DOHH2 (cell line): ENCODE measurements around the gene TNFAIP2.

ENCODE experiments used
- H3F3A ChIP-seq: fragments of 200-600 bp; sonication (generic), shearing (Covaris generic); 2 replicates; pipeline ENCODE4 v1.6.0; 2016; ENCODE audit warnings: antibody characterized with exemption, mild to moderate bottlenecking; ENCODE audit not compliant: control insufficient read depth, insufficient read depth
- H3K27ac ChIP-seq: fragments of 200-600 bp; sonication (generic); 2 replicates; pipeline ENCODE4 v1.5.1; 2014; ENCODE audit warnings: low read depth, mild to moderate bottlenecking, low read length, moderate library complexity
- H3K27me3 ChIP-seq: fragments of 200-600 bp; sonication (generic); 2 replicates; pipeline ENCODE4 v1.6.1; 2014; ENCODE audit warnings: mild to moderate bottlenecking, low read length, mixed read lengths; ENCODE audit not compliant: control insufficient read depth
- H3K36me3 ChIP-seq: fragments of 200-600 bp; sonication (generic); 2 replicates; pipeline ENCODE4 v1.6.1; 2014; ENCODE audit warnings: mild to moderate bottlenecking, low read length, moderate library complexity, mixed read lengths; ENCODE audit not compliant: control insufficient read depth
- H3K4me1 ChIP-seq: fragments of 200-600 bp; sonication (generic); 2 replicates; pipeline ENCODE4 v1.6.1; 2014; ENCODE audit warnings: mild to moderate bottlenecking, low read length, mixed read lengths; ENCODE audit not compliant: control insufficient read depth
- H3K4me2 ChIP-seq: fragments of 200-600 bp; sonication (generic); 2 replicates; pipeline ENCODE4 v1.6.0; 2014; ENCODE audit warnings: mild to moderate bottlenecking, low read length, moderate library complexity
- H3K4me3 ChIP-seq: fragments of 200-600 bp; sonication (generic); 2 replicates; pipeline ENCODE4 v1.5.1; 2014; ENCODE audit warnings: mild to moderate bottlenecking, low read length, mixed read lengths
- H3K79me2 ChIP-seq: fragments of 200-600 bp; sonication (generic); 2 replicates; pipeline ENCODE4 v1.6.1; 2014; ENCODE audit warnings: mild to moderate bottlenecking, low read length, mixed read lengths; ENCODE audit not compliant: control insufficient read depth
- H3K9me2 ChIP-seq: fragments of 200-600 bp; sonication (generic); replicated peaks from 2 replicates; pipeline ENCODE4 v1.6.1; 2014; ENCODE audit warnings: mild to moderate bottlenecking, low read length, mixed read lengths; ENCODE audit not compliant: control insufficient read depth
- H3K9me3 ChIP-seq: fragments of 200-600 bp; sonication (generic); 2 replicates; pipeline ENCODE4 v1.6.1; 2014; ENCODE audit warnings: antibody characterized with exemption, low read length, mixed read lengths; ENCODE audit not compliant: control insufficient read depth, insufficient read depth
- H4K20me1 ChIP-seq: fragments of 200-600 bp; sonication (generic); 2 replicates; pipeline ENCODE4 v1.6.0; 2014; ENCODE audit warnings: low read depth, mild to moderate bottlenecking, antibody characterized with exemption, low read length, moderate library complexity; ENCODE audit not compliant: control insufficient read depth, insufficient read depth
- EZH2phosphoT487 ChIP-seq: fragments of 200-600 bp; sonication (generic); IDR thresholded peaks from 2 replicates; pipeline ENCODE4 v1.6.1; 2017; ENCODE audit warnings: borderline replicate concordance, mild to moderate bottlenecking, antibody characterized with exemption, low read length, moderate library complexity, mixed read lengths
- TF ChIP-seq, protein P1 (sequence below): fragments of 200-600 bp; sonication (generic); IDR thresholded peaks from one replicate; pipeline ENCODE4 v1.5.1; 2014; ENCODE audit warnings: antibody characterized with exemption, mild to moderate bottlenecking, low read depth, low read length; ENCODE audit not compliant: poor library complexity, severe bottlenecking

The TNFAIP2 gene

DNA sequence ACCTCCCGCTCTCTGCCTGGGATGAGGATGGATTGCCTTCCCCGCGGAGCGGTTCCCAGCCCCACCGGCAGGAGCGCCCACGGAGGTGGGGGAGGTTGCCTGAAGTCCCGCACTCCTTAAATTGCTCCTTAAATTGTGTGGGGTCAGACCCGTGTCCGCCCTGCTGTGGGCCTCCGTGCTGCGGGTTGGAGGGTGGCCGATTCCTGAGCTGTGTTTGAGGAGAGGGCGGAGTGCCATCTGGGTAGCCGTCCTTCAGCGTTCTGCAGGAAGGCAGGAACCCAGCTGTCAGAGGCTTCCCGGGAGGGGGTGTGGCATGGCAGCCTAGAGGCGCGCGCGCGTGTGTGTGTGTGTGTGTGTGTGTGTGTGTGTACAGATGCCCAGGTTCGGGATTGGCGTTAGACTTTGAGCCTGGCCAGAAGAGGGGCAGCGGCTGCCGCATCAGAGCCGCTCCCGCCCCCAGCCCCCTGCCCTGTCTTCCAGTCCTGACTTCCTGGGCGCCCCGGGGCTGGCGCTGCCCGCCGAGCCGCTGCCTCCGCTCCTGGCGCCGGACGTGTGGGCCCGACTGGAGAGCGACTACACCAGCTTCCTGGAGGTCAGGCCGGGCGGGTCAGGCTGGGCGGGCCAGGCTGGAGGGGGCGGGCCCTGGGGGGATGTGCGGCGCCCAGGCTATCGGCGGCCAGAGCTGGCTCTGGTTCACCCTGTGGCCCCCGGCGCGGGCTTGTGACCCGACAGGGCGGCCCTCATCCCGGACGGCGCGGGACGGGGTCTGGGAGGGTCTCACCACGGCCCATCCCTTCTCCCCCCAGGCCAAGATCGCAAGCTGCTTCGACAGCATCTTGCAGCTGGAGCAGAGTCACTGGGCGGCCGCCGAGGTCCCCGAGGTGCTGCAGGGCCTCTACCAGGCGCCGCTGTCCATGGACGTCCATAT is 19.5 kb upstream of the TNFAIP2 start:
- H4K20me1 ChIP-seq, result no peaks in the 10 kb centered on the region
- H3F3A ChIP-seq, result no peaks in the 10 kb centered on the region
- H3K4me3 ChIP-seq, result no peak overlapping the region
- H3K27me3 ChIP-seq, result peaks cover 10% of the 10 kb centered on the region
- TF ChIP-seq, protein P1, sequence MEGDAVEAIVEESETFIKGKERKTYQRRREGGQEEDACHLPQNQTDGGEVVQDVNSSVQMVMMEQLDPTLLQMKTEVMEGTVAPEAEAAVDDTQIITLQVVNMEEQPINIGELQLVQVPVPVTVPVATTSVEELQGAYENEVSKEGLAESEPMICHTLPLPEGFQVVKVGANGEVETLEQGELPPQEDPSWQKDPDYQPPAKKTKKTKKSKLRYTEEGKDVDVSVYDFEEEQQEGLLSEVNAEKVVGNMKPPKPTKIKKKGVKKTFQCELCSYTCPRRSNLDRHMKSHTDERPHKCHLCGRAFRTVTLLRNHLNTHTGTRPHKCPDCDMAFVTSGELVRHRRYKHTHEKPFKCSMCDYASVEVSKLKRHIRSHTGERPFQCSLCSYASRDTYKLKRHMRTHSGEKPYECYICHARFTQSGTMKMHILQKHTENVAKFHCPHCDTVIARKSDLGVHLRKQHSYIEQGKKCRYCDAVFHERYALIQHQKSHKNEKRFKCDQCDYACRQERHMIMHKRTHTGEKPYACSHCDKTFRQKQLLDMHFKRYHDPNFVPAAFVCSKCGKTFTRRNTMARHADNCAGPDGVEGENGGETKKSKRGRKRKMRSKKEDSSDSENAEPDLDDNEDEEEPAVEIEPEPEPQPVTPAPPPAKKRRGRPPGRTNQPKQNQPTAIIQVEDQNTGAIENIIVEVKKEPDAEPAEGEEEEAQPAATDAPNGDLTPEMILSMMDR, result no peak
- no peak for TF ChIP-seq EZH2phosphoT487
- no peaks in the 10 kb centered on the region for H3K9me3 ChIP-seq
- no peaks in the 10 kb centered on the region for H3K79me2 ChIP-seq
- no peak overlapping the region for H3K4me2 ChIP-seq
- no peaks in the 10 kb centered on the region for H3K36me3 ChIP-seq
- no peaks in the 10 kb centered on the region for H3K9me2 ChIP-seq
- no peak overlapping the region for H3K27ac ChIP-seq
- H3K4me1 ChIP-seq, result peaks cover 58% of the 10 kb centered on the region

DNA sequence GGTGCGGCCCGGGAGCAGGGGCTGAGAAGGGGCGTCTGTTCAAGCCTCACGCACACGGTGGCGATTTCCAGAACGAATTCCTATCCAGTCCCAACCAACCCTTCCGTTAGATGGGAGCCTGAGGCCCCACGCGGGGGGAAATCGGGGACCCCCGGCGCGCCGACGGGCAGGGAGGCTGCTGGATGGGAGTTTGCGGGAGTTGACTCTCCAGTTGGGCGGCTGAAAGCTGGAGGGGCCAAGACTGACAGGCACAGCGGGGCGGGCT is 18.9 kb upstream of the TNFAIP2 start:
- no peaks in the 10 kb centered on the region for H3K36me3 ChIP-seq
- no peaks in the 10 kb centered on the region for H3K9me2 ChIP-seq
- peaks cover 10% of the 10 kb centered on the region for H3K27me3 ChIP-seq
- no peak overlapping the region for H3K27ac ChIP-seq
- H3K4me1 ChIP-seq, result peaks cover 60% of the 10 kb centered on the region
- H3K9me3 ChIP-seq, result no peaks in the 10 kb centered on the region
- no peak overlapping the region for H3K4me3 ChIP-seq
- H3F3A ChIP-seq, result no peaks in the 10 kb centered on the region
- no peaks in the 10 kb centered on the region for H3K79me2 ChIP-seq
- no peaks in the 10 kb centered on the region for H4K20me1 ChIP-seq
- TF ChIP-seq, protein P1, result no peak
- TF ChIP-seq EZH2phosphoT487, result no peak
- H3K4me2 ChIP-seq, result no peak overlapping the region

DNA sequence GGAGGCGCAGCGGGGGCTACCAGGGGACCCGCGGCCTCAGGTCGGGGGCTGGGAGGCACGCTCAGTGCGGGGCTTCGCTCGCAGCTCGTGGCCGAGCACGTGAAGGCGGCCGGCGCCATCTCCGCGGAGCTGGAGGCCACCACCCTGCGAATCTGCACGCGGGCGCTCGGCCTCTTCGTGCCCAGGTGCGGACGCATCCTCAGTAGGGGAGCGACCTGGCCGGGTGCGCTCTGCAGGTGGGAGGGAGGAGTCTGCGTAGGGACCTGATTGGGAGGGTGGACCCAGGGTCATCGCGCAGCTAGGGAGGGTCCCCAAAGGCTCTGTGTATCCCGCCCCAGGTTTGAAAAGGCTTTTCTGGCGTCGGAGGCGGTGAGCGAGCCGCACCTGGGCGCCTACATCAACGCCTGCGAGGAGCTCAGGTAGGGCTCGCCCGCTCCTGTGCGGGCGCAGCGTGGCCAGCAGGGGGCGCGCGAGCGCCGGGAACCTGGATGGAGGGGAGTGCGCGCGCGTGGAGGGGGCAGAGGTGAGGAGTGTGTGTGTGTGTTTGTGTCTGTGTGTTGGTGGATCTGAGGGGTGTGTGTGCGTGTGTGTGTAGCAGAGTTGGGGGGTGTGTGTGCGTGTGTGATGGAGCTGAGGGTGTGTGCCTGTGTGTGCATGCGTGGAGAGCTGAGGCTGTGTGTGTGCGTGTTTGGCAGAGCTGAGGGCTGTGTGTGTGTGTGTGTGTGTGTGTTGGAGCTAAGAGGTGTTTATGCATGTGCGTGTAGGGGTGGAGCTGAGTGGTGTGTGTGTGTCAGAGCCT is 18.4 kb upstream of the TNFAIP2 start:
- H3K9me2 ChIP-seq, result no peaks in the 10 kb centered on the region
- no peaks in the 10 kb centered on the region for H3K9me3 ChIP-seq
- H3K27me3 ChIP-seq, result peaks cover 10% of the 10 kb centered on the region
- H3K4me3 ChIP-seq, result peak overlapping the region; percentile 18
- peak overlapping the region; percentile 59 for H3K27ac ChIP-seq
- H3F3A ChIP-seq, result no peaks in the 10 kb centered on the region
- H3K4me2 ChIP-seq, result peak overlapping the region; percentile 53
- H3K79me2 ChIP-seq, result no peaks in the 10 kb centered on the region
- no peak for TF ChIP-seq EZH2phosphoT487
- TF ChIP-seq, protein P1, result peak; percentile 95
- H3K4me1 ChIP-seq, result peaks cover 63% of the 10 kb centered on the region
- no peaks in the 10 kb centered on the region for H3K36me3 ChIP-seq
- no peaks in the 10 kb centered on the region for H4K20me1 ChIP-seq
